ENCODE data around the gene MYOC. TPM values are rescaled to one million over a fixed set of nuclear protein-coding genes. Genes with fewer than 3 reads are reported as not detected.
"Not testable (repeated sequence)": the region's sequence is repeated elsewhere in the genome, so short reads cannot be mapped to it uniquely, and the experiment has no call there.

Gene MYOC
- total RNA-seq, 1 donor from 2014 or later: not detected

- no peaks in the 10 kb centered on the region for H3K36me3 Mint-ChIP-seq
- H3K27ac Mint-ChIP-seq: no peak overlapping the region
These were observed 10.8 kb upstream of the MYOC start for GRCh38 chr1:171663036-171663853.

GRCh38 chr1:171661076-171661650 lies 8.7 kb upstream of the MYOC start:
- Histone ChIP-seq H3F3A (ENCODE audit: low read depth) (no peaks in the 10 kb centered on the region), H3K4me3 (no peak overlapping the region), H3K4me1 (peaks cover 17% of the 10 kb centered on the region), H2AFZ (replicated peaks) (peak overlapping the region; percentile 82), H3K9me3 (ENCODE audit: low read depth) (no peaks in the 10 kb centered on the region), H3K27me3 (no peaks in the 10 kb centered on the region), H3K9ac (no peak overlapping the region), H3K27ac (no peak overlapping the region), H3K4me2 (no peak overlapping the region), H3K36me3 (no peaks in the 10 kb centered on the region), H3K79me2 (ENCODE audit: low read depth) (no peaks in the 10 kb centered on the region), H4K20me1 (ENCODE audit: low read depth) (no peaks in the 10 kb centered on the region)
- Mint-ChIP-seq H3K4me1 (peaks cover 7% of the 10 kb centered on the region), H3K4me3 (no peak overlapping the region), H3K36me3 (no peaks in the 10 kb centered on the region), H3K27me3 (ENCODE audit: insufficient read depth, low read depth) (no peaks in the 10 kb centered on the region), H3K9me3 (no peaks in the 10 kb centered on the region), H3K27ac (no peak overlapping the region)
- TF ChIP-seq EZH2 (IDR thresholded peaks at IDR 0.05): no peak
- no peak for DNase-seq (ENCODE audit: low spot score)

More at GRCh38 chr1:171663036-171663853, 10.8 kb upstream of the MYOC start:
- no peaks in the 10 kb centered on the region for H3K9me3 Mint-ChIP-seq
- Histone ChIP-seq H3F3A (ENCODE audit: low read depth) (no peaks in the 10 kb centered on the region), H3K4me2 (no peak overlapping the region), H3K36me3 (no peaks in the 10 kb centered on the region), H3K27ac (no peak overlapping the region), H3K27me3 (no peaks in the 10 kb centered on the region), H2AFZ (replicated peaks) (peak overlapping the region; percentile 17), H3K9me3 (ENCODE audit: low read depth) (no peaks in the 10 kb centered on the region), H3K4me1 (peaks cover 17% of the 10 kb centered on the region), H4K20me1 (ENCODE audit: low read depth) (no peaks in the 10 kb centered on the region), H3K79me2 (ENCODE audit: low read depth) (no peaks in the 10 kb centered on the region), H3K9ac (no peak overlapping the region), H3K4me3 (no peak overlapping the region)
- H3K4me1 Mint-ChIP-seq: peaks cover 3% of the 10 kb centered on the region
- H3K4me3 Mint-ChIP-seq: no peak overlapping the region
- TF ChIP-seq CTCF (IDR thresholded peaks at IDR 0.05) (no peak), EZH2 (IDR thresholded peaks at IDR 0.05) (no peak), EZH2phosphoT487 (IDR thresholded peaks at IDR 0.05) (no peak)
- H3K27me3 Mint-ChIP-seq (ENCODE audit: insufficient read depth, low read depth): no peaks in the 10 kb centered on the region
- no peak for DNase-seq (ENCODE audit: low spot score)

GRCh38 chr1:171656206-171656605 lies 3.7 kb upstream of the MYOC start:
- not testable (repeated sequence) for H4K20me1 ChIP-seq (ENCODE audit: low read depth); H3K9me3 ChIP-seq (ENCODE audit: low read depth); H3K4me1 ChIP-seq; H3K79me2 ChIP-seq (ENCODE audit: low read depth); H3K9ac ChIP-seq; DNase-seq (ENCODE audit: low spot score); H3K27me3 Mint-ChIP-seq (ENCODE audit: insufficient read depth, low read depth); H3K36me3 ChIP-seq; H2AFZ ChIP-seq (replicated peaks); H3K4me3 Mint-ChIP-seq; H3K27me3 ChIP-seq; H3K4me3 ChIP-seq; H3K9me3 Mint-ChIP-seq; H3F3A ChIP-seq (ENCODE audit: low read depth); H3K36me3 Mint-ChIP-seq; H3K27ac Mint-ChIP-seq; H3K4me2 ChIP-seq; H3K27ac ChIP-seq
- peaks cover 22% of the 10 kb centered on the region for H3K4me1 Mint-ChIP-seq

- H3K9me3 Mint-ChIP-seq: no peaks in the 10 kb centered on the region
- no peaks in the 10 kb centered on the region for H4K20me1 ChIP-seq (ENCODE audit: low read depth)
- TF ChIP-seq EZH2phosphoT487 (IDR thresholded peaks at IDR 0.05): no peak
- TF ChIP-seq CTCF (IDR thresholded peaks at IDR 0.05): no peak
- TF ChIP-seq EZH2 (IDR thresholded peaks at IDR 0.05): no peak
- no peak overlapping the region for H3K4me3 ChIP-seq
- no peaks in the 10 kb centered on the region for H3F3A ChIP-seq (ENCODE audit: low read depth)
- no peak overlapping the region for H3K4me3 Mint-ChIP-seq
- H3K4me1 Mint-ChIP-seq: peaks cover 21% of the 10 kb centered on the region
- no peaks in the 10 kb centered on the region for H3K79me2 ChIP-seq (ENCODE audit: low read depth)
- no peaks in the 10 kb centered on the region for H3K36me3 Mint-ChIP-seq
- H3K27ac ChIP-seq: no peak overlapping the region
- no peak overlapping the region for H3K4me2 ChIP-seq
- H3K4me1 ChIP-seq: no peaks in the 10 kb centered on the region
- H3K9ac ChIP-seq: no peak overlapping the region
- H3K36me3 ChIP-seq: no peaks in the 10 kb centered on the region
- no peaks in the 10 kb centered on the region for H3K27me3 ChIP-seq
- peak overlapping the region; percentile 65 for H3K27ac Mint-ChIP-seq
- no peak for DNase-seq (ENCODE audit: low spot score)
- peak overlapping the region; percentile 99 for H2AFZ ChIP-seq (replicated peaks)
- H3K27me3 Mint-ChIP-seq (ENCODE audit: insufficient read depth, low read depth): peaks cover 2% of the 10 kb centered on the region
- H3K9me3 ChIP-seq (ENCODE audit: low read depth): no peaks in the 10 kb centered on the region
These were observed 3.2 kb upstream of the MYOC start for GRCh38 chr1:171655746-171656116.
